ENCODE data around the gene RFX7.

Gene RFX7

DNA sequence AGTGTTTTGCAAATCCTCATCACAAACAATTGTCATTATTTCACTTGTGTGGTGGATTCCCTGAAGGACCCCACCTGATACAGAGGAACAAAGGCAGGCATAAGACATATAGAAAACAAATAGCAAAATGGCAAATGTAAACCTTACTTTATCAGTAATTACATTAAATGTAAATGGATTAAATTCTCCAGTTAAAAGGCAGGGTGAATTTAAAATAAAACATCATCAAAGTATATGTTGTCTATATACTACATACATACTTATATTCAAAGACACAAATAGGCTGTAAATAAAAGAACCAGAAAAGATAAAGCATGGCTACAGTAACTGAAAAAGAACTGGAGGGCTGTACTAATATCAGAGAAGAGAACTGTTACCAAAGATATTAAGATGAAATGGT, 117.3 kb downstream of the RFX7 start:
- DNase-seq (ENCODE audit: low spot score) = no peak

DNA sequence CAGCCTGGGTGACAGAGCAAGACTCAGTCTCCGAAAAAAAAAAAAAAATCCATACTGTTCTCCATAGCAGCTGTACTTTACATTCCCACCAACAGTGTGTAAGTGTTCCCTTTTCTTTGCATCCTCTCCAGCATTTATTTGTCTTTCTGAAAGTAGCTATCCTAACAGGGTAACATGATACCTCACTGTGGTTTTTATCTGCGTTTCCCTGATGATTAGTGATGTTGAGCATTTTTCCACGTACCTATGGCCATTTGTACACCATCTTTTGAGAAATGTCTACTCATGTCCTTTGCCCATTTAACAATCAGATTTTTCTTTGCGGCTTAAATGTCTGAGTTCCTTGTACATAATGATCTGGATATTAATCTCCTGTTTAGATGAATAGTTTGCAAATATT, 119.3 kb downstream of the RFX7 start:
- no peak for DNase-seq (ENCODE audit: low spot score)

DNA sequence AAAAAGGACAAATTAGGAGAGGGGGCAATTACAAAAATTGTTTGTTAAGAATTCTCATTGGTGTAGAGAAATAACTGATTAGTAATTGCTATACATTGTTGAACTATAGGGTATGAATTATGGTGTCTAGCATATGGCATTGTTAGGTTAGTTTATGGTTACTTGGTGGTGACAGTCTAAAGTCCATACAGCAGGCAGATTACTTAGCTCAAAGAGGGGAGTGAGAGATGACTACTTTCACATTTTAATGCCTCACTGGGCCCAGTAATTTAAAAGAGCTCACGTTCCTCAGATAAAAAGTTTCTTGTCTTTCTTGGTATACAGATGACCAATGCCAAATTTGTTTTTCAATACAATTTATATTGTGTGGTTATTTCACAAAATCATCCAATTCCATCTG, 137.8 kb downstream of the RFX7 start:
- no peak for DNase-seq (ENCODE audit: low spot score)

DNA sequence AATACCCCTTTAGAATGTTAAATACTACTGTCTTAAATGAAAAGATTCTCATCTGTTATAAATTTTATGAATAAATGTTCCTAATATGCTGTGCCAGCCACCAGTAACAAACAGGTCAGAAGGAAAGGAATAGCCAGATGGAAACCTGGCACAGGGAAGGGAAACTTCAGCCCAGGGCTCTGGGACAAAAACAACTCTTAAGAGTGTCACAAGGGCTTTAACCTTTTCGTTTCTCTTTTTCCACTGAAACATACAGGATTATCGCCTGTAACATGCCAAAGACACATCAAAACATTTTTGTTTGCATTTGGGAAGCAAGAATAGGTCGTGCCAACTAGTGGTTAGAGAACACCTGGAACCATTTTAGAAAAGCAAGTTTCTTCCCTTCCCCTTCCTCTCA, 141.2 kb downstream of the RFX7 start:
- peak; percentile 24 for DNase-seq (ENCODE audit: low spot score)

DNA sequence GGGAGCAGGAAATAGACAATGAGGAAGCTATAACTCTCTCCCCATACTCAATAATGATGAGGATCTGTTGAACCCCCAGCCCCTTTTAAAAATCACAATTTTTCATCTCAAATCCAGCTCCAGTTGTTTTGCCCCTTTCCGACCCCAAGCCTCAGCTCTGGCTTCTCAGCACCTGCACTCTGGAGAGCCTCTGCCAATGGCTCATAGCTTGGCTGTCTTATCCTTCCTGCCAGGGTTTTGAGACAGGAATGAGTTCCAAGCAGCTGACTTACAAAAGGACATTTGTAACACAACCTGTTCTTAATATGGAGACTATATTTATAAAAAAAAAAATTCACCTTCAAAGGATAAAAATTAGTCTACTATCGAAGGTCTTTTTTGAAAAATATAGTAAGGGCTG, 144.4 kb downstream of the RFX7 start:
- peak; percentile 41 for DNase-seq (ENCODE audit: low spot score)

DNA sequence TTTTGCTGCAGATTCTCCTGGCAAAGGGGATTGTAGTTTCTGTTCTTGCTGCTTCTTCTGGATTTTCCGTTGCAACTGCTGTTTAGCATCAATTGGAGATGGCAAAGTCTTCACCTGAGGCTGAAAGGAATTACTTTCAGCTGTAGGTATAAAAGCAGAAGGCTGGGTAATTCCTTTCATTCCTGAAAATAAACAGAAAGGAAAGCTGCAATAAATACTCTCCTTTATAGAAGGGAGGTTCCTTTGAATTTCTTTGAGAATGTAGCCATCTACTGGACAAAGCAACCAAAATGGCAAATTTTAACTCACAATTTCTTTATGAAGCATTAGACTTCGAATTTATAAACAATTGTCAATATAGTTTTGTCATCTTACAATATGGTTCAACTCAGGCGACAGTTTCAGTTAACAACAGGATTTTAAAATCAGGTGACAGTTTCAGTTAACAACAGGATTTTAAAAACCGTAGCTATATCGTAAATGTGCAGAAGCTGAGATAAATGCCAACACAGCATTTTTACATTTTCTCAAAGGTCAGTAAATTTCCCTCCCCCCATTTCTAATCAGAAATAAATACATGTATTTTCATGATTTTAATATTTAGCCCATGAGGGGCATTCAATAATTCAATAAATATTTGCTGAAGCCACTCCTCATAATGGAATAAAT, 145.3 kb downstream of the RFX7 start:
- DNase-seq (ENCODE audit: low spot score) = no peak

DNA sequence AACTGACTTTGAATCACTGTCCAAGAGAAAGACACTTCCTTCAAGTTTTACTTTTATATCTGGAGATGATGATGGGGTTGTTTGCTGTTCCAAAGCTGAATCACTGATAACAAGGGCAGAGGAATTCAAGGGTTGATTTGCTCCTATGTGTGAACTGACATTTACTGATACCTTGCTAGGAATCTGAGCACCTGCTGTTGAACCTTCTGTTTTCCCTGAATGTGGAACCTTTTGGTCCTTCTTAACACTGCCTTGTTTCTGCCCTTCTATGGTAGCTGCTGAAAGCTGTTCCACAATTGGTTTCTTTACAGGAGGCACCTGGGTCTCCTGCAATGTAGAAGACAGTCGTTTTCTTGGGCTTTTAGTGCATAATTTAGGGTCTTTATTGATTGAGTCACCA, 148.3 kb downstream of the RFX7 start:
- no peak for DNase-seq (ENCODE audit: low spot score)

DNA sequence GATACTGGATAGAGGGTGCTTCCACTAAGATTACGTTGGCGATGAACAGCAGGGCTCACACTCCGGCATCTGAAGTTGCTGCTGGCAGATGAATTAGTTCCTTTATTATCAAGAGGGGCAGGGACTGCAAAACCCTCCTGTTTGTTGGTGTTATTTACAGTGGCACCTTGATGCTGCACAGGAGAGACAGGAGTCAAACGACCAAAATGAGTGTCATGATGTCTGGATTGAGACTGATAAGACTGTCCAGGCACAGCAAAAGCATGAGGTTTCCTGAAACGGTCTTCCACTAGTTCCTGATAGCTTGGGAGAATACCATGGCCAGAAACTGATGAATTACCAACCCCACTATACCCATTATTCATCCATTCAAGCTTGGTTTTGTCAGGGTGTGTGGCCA, 149.5 kb downstream of the RFX7 start:
- no peak for DNase-seq (ENCODE audit: low spot score)

DNA sequence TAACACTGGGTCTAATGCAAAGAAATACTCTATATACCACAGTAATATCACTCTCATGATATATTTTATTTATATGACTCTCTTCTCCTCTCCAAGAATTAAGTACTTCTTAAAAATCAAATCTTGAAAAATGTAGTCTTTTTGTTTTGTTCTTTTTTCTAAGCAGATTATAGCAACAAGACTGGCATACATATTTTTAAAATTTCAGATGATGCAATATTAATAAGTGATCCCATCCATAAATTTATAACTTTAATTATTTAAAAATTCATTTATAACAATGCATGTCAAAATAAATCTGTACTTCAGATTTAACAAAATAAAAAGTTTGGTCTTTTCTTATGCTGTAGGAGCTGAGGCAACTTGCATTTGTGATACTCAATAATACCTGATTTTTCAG, 155.3 kb downstream of the RFX7 start:
- no peak for DNase-seq (ENCODE audit: low spot score)

DNA sequence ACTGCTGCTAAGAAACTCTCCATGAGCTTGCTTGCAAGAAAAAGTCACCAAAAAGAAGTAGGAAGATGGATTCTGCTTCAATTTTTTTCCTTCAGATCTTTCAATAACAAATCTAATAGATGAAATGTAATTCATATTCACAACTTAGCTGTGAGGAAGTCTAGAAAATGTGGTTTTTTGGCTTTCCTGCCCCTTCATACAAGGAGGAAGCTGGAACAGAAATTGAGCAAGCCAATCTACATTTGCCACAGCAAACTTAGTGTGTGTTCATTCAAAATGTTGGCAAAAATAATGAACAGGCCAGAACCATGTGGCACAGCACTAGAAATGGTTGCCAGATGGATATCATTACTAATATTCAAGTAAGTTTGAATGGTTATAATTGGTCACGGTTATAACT, 157.1 kb downstream of the RFX7 start:
- no peak for DNase-seq (ENCODE audit: low spot score)

DNA sequence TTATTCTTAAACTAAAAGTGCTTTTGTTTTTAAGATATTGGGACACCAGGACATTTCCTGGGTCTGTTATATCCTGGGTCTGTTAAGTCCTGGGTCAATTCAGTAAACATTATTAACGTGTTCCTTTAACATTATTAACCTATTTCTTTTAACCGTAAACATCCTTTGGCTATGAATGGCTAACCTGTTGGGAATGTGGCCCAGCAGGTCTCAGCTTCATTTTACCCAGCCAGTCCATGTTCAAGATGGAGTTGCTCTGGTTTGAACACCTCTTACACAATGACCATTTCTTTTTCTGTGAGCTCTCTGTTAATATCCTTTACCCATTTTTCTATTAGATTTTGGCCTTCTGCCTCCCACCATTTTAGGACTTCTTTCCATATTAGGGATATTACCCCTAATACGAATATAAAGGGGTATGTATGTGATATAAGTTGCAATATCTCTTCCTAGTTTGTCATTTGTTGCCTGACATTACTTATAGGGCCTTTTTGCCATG, 161.4 kb downstream of the RFX7 start:
- no peak for DNase-seq (ENCODE audit: low spot score)

DNA sequence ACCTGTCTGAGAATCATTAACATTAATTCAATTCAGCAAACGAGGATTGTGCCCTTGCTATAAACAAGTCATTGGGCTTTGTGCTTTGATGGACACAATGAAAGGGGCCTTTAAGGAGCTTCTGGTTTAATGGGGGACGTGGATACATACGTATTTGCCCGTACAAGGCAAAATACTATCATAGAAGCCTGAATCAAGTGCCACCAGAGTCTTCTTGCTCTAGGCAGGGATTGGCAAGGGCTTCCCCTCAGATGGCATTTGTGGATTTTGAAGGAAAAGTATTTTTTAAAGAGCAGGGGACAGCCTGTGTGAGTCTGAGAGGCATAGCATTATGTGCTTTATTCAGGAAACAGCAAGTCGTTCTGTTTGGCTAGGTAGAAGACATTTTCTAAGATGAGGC, 166.6 kb downstream of the RFX7 start:
- DNase-seq (ENCODE audit: low spot score) = no peak

DNA sequence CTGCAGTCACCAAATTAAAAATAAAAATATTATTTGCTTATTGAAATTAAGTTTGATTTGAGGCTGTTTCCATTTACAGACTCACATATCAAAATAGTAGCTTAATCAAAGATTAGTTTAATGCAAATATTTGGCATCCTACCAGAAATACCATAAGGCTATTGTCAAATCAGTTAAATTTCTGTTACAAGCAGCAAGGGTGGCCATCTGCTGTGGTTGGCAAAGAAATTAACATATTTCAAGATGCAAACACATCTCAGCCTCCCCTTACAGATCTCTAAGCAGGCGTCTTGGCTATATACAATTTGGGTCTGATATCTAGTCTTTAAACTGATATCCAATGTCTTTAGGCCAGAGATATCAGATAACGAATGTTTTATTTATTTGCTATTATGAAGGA, 167.0 kb downstream of the RFX7 start:
- DNase-seq (ENCODE audit: low spot score) = no peak

DNA sequence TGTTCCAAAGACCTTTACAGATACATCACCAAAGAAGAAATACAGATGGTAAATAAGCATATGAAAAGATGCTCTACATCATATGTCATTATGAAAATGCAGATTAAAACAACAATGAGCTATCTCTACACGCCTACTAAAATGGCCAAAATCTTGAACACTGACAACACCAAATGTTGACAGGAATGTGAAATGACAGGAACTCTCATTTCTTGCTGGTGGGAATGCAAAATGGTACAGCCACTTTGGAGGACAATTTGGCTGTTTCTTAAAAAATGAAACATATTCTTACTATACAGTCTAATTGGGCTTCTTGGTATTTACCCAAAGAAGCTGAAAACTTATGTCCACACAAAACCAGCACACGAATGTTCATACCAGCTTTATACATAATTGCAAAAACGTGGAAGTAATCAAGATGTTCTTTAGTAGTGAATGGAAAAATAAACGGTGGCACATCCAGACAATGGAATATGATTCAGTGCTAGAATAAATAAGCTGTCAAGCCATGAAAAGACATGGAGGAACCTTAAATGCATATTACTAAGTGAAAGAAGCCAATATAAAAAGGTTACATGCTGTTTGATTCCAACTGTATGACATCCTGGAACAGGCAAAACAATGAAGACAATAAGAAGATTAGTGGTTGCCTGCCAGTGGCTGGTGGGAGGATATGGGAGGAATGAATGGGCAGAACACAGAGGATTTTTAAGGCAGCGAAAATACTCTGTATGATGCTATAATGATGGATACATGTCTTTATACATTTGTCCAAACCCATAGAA, 169.0 kb downstream of the RFX7 start:
- DNase-seq (ENCODE audit: low spot score) = no peak

DNA sequence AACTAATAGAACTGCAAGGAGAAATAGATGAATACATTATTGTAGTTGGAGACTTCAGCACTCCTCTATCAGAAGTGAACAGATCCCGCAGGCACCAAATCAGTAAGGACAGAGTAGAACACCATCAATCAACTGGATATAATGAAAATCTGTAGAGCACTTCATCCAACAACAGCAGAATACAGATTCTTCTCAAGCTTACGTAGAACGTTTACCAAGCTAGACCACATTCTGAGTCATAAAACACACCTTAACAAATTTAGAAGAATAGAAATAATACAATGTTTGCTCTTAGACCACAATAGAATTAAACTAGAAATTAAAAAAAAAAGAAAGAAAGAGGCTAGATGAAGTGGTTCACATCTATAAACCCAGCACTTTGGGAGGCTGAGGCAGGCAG, 179.5 kb downstream of the RFX7 start:
- DNase-seq (ENCODE audit: low spot score) = no peak

DNA sequence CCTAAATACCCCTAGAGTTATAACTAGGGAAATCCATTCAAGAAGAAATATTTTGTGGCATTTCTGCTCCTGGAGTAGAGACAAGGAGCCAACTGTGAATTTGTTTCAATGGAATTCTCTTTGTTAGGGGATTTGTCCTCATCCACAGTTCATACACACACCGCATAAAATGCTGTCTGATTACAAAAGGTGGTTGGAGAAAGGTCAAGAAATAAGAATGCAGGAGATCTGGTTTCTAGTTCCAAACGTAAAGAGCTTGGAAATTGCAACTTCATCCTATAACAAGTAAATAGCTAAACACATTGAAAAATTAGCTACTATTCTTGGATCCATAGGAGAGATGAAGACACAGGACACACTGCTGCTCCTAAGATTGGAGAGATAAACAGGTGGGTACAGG, 184.0 kb downstream of the RFX7 start:
- no peak for DNase-seq (ENCODE audit: low spot score)

DNA sequence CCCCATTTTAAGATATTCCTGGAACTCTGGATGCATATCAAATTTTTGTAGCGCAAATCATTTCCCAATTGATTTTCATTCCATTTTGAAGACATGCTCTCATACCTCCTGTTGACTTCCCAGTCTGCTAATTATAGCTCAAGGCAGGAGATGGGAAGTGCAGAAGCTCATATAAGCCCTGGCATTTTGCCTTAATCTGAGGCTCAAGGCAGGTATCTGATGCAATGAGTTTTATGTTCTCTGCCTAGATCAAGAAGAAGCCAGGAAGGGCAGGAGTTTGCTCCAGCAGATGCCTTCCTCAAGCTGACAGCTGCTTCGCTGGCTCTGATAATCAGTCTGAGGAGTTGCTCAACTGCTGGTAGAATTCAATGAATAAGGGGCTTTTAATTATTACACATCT, 184.7 kb downstream of the RFX7 start:
- DNase-seq (ENCODE audit: low spot score) = no peak

DNA sequence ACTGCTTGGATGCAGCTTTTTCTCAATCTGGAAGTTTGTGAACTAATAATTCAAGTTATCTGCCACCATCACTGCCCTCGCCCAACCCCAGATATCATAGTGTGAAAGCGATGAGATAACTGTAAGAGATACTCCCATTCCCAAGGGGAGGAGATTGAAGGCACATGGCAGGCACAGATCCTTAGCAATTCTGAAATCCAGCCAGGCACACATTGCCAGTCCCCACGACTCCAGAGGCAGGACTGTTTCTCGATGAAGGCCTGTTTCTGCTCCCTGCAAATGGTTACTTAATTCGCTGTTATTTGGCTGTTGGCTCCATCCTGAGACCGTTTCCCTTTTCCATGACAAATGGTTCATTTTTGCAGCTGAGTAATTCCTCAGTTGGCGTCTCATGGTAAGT, 187.1 kb downstream of the RFX7 start:
- no peak for DNase-seq (ENCODE audit: low spot score)

DNA sequence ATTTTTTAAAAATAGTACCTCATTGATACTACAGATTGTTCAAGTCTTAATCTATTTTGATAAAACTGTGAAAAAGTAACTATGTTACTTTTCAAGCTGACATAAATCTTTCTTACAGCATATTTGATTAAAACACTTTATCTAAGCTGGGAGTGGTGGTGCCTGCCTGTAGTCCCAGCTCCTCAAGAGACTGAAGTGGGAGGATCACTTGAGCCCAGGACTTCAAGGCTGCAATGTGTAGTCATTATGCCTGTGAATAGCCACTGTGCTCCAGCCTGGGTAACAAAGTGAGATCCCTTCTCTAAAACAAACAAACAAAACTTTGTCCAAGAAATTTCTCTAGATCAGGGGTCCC, 190.7 kb downstream of the RFX7 start:
- DNase-seq (ENCODE audit: low spot score) = no peak

DNA sequence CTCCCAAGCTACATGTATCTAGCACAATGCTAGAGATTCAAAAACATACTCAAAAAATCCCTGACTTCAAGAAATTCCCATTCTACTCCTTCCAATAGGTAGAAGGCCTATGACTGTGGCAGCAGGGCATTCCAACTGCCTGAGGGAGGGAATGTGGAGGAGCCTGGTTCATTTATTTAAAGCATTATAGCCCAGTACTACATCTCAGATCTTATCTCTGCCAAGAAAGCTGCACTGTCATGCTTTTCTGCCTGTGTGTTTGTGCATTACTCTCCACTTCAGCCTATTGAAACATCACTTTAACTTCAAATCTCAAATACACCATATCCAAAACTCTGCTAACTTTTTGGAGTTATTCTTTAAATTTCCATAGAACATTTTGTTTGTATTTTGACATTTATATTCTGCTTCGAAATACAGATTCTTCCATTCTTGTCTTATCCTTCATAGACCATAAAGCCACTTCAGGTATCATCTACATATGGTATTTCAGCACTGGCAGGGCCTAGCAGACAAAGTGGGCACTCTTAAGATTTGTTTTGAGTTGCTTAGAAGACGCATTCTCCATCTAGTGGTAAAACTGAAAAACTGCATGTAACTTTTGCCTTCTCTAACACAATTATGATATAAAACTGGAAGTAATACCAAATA, 191.2 kb downstream of the RFX7 start:
- peak; percentile 61 for DNase-seq (ENCODE audit: low spot score)

DNA sequence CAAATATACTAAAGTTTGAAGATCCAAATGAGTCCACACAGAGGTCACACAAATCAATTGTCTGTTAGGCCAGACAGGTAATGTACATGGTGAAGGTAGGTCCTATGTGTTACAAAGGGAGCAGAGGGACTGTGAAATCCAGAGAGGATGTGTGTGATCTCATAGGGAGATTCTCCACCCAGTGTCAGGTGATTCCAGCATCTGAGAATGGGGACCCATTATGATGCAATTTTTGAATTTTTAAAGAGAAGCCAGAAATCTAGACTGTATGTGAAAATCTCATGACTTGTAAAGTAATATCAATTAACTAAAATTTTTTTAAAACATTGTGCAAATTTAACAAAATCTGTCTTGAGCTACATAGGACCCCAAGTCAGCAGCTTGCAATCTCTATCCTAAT, 192.0 kb downstream of the RFX7 start:
- no peak for DNase-seq (ENCODE audit: low spot score)

DNA sequence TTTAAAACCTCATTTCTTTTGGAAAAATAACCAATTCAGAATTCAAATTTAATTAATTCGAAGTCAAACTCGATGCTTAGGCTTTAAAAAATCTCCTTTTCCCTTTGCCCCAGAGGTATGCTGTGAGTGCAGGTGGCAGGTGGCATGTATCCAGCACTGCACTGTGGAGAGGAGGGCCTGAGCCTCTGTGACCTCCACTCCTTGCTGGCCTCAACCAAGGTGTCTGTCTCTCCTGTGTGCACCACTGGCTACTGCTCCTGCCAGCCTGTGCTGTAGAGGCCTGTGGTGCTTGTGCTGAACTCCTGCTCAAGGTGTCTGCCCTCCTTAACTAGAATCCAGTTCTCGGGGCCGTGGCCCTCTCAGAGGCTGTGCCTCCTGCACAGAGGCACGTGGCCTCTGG, 194.1 kb downstream of the RFX7 start:
- no peak for DNase-seq (ENCODE audit: low spot score)

DNA sequence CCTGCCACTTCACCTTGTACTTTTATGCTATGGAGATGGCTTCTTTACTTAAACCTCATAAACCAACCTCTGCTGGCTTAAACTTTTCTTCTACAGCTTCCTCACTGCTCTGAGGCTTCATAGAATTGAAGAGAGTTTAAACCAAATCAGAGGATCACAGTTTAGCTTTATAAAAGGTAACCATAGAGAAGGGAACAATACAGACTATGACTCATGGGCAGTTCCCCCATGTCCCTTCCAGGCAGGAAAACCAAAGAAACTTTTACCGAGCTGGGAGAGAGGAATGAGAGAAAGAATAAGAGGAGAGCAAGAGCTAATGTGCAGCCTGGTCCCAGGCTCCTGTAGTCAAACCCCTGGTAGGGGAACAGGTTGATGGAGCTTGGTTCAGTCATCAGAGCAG, 196.3 kb downstream of the RFX7 start:
- no peak for DNase-seq (ENCODE audit: low spot score)
